GM12872 (cell line): ENCODE data around the gene MAP3K2.

Experiments used
- TF ChIP-seq, protein P1 (sequence below): IDR thresholded peaks from 3 replicates; pipeline ENCODE4 v1.5.1; 2011; ENCODE audit warnings: low read depth, mild to moderate bottlenecking, low read length, moderate library complexity; ENCODE audit not compliant: insufficient read depth

Gene MAP3K2

DNA sequence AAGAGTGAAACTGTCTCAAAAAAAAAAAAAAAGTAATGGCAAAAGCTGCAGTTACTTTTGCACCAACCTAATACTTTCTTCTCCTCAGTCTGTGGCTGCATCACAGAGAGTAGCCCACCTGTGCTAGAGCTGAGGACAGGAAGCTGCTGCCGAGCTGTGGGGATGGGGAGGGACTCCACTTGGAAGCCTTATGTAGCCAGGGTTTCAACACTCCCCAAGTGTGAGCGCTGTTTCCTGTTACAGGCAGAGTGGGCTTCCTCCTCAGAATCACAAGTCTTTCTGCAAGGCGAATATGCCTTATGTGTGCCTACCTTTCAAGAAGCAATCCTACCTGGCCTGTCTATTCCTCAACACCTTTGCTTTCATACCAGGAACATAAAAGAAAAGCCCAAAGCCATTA lies 131.4 kb downstream of the MAP3K2 start:
- TF ChIP-seq, protein P1, sequence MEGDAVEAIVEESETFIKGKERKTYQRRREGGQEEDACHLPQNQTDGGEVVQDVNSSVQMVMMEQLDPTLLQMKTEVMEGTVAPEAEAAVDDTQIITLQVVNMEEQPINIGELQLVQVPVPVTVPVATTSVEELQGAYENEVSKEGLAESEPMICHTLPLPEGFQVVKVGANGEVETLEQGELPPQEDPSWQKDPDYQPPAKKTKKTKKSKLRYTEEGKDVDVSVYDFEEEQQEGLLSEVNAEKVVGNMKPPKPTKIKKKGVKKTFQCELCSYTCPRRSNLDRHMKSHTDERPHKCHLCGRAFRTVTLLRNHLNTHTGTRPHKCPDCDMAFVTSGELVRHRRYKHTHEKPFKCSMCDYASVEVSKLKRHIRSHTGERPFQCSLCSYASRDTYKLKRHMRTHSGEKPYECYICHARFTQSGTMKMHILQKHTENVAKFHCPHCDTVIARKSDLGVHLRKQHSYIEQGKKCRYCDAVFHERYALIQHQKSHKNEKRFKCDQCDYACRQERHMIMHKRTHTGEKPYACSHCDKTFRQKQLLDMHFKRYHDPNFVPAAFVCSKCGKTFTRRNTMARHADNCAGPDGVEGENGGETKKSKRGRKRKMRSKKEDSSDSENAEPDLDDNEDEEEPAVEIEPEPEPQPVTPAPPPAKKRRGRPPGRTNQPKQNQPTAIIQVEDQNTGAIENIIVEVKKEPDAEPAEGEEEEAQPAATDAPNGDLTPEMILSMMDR = no peak

DNA sequence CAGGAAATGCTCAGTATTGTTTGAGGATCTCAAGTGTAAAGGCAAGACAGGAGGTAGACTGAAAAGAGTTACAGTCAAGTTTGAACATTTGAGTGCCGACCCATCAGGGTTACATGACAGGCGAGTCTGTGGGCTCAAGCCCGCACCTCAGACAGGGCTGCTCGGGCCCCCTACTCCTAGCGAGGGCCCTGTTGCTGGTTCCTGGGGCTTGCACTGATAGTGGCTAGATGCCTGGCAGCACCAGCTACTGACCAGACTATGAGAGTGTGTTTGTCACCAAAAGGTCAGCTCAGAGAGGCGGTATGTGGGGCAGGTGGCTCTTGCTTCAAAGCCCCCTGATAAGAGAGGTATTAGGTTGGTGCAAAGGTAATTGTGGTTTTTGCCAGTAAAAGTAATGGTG lies 132.1 kb downstream of the MAP3K2 start:
- TF ChIP-seq, protein P1 = no peak

GRCh38 chr2:127255146-127255545 lies 132.6 kb downstream of the MAP3K2 start:
- TF ChIP-seq, protein P1 = no peak

DNA sequence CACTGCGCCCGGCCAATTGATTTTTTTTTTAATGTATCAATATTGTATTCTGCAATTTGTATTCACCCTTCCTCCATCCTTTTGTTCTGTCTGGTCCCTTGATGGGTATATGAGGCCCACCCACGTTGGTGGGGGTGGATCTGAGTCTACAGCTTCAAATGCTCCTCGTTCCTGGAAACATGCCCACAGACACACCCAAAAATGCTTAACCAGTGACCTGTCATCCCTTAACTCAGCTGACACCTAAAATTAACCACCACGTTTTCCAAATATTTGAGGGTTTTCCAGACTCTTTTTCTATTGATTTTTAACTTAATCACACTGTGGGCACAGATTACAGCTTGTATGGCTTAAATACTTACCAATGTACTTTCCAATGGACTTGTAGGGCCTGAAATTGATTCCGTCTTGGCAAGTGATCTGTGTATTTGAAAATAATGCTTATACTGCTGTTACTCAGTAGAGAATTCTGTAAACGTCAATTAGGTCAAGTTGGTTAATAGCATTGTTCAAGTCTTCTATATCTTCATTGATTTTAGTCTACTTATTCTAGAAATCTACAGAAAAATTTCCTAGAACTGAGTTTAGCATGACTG lies 133.3 kb downstream of the MAP3K2 start:
- TF ChIP-seq, protein P1 = no peak
